K562 (cell line): ENCODE results near the gene CCDC15. TPM values are rescaled to one million over a fixed set of nuclear protein-coding genes. Genes with fewer than 3 reads are reported as not detected.
A peak's percentile ranks its signal among the peaks of the same experiment; 100 is the strongest.

ENCODE experiments used
- ATAC-seq: fragments of 200-7000 bp; cut with Tn5 transposase; 3 replicates; pipeline ENCODE4 v1.9.1; 2020; ENCODE audit warnings: moderate library complexity
- BruUV-seq: library from RNA; stranded (reverse); fragments of 400-500 nt; replicated peaks from 2 replicates; lab custom pipeline; 2021; lab: Mats Ljungman, UMichigan
- CTCF ChIA-PET: fragments of 300-600 bp; formaldehyde crosslinking; extraction: SDS; loops from one replicate; lab custom pipeline; 2021; ENCODE audit warnings: low intra/inter-chr PET ratio; lab: Yijun Ruan, JAX
- POLR2A ChIA-PET: fragments of 300-600, 350-650 bp; sonication (Branson Sonifier 250); formaldehyde crosslinking; extraction: SDS; loops from one replicate; lab custom pipeline; 2021; ENCODE audit warnings: antibody characterized with exemption, inconsistent platforms; lab: Yijun Ruan, JAX
- DNase-seq, 4 experiments: peaks; one replicate each; pipeline versions ENCODE4 v3.0.0 to v3.0.0-alpha.2; 2011 to 2018; ENCODE audit warnings: low spot score in 3 of 4, mixed read lengths in 3 of 4; ENCODE audit errors: extremely low read depth in 1 of 4
- FAIRE-seq: peaks from 2 replicates; lab custom pipeline; 2011; peaks lifted over from hg19 to GRCh38; lab: Jason Lieb, UNC
- H2AFZ ChIP-seq: 2 replicates; pipeline ENCODE4 v1.6.0; 2011; ENCODE audit warnings: low read depth, low read length, control low read depth, inconsistent platforms
- H3K27ac ChIP-seq: fragments of 200-600 bp; 3 replicates; pipeline ENCODE4 v1.8.0; 2011; ENCODE audit warnings: low read depth, mild to moderate bottlenecking, control low read depth, inconsistent platforms, low read length, moderate library complexity, mixed read lengths; ENCODE audit errors: extremely low read depth
- H3K27me3 ChIP-seq, 2 experiments: fragments of 300-600 bp in 1 of 2; 2 replicates in 1 of 2; 3 replicates in 1 of 2; pipeline versions ENCODE4 v1.6.0 to v1.8.0; 2011; ENCODE audit warnings: inconsistent platforms in 2 of 2, low read length in 2 of 2, mild to moderate bottlenecking in 1 of 2, mixed read lengths in 1 of 2, moderate library complexity in 1 of 2; ENCODE audit not compliant: control insufficient read depth in 2 of 2, insufficient read depth in 2 of 2
- H3K36me3 ChIP-seq: fragments of 300-600 bp; 3 replicates; pipeline ENCODE4 v1.8.0; 2011; ENCODE audit warnings: mild to moderate bottlenecking, low read length, inconsistent platforms; ENCODE audit not compliant: control insufficient read depth, insufficient read depth
- H3K4me1 ChIP-seq, 2 experiments: fragments of 200-600 bp in 1 of 2; replicated peaks in 1 of 2; 2 replicates in 1 of 2; 3 replicates in 1 of 2; pipeline versions ENCODE4 v1.5.1 to v1.8.0; 2011; ENCODE audit warnings: inconsistent platforms in 2 of 2, low read length in 2 of 2, mild to moderate bottlenecking in 1 of 2, mixed read lengths in 1 of 2, moderate library complexity in 1 of 2; ENCODE audit not compliant: control insufficient read depth in 2 of 2, insufficient read depth in 2 of 2
- H3K4me2 ChIP-seq: 2 replicates; pipeline ENCODE4 v1.6.1; 2011; ENCODE audit warnings: low read length, control low read depth, inconsistent platforms, mixed read lengths; ENCODE audit not compliant: insufficient read depth
- H3K4me3 ChIP-seq: fragments of 200-600 bp; sonication (generic), shearing (Covaris generic); 2 replicates; pipeline ENCODE4 v1.5.1; 2016; ENCODE audit warnings: control low read depth, inconsistent platforms
- H3K79me2 ChIP-seq: fragments of 200-600 bp; 3 replicates; pipeline ENCODE4 v1.8.0; 2011; ENCODE audit warnings: low read length, inconsistent platforms; ENCODE audit not compliant: control insufficient read depth, insufficient read depth
- H3K9ac ChIP-seq, 2 experiments: 2 replicates each; pipeline versions ENCODE4 v1.6.0 to v1.6.1; 2011; ENCODE audit warnings: low read depth in 2 of 2, low read length in 2 of 2, control low read depth in 1 of 2, inconsistent platforms in 1 of 2, mild to moderate bottlenecking in 1 of 2, mixed read lengths in 1 of 2; ENCODE audit not compliant: insufficient read depth in 1 of 2
- H3K9me1 ChIP-seq: one replicate; pipeline ENCODE4 v1.6.0; 2011; ENCODE audit warnings: inconsistent platforms, mild to moderate bottlenecking, low read length, moderate library complexity; ENCODE audit not compliant: control insufficient read depth, insufficient read depth
- H3K9me3 ChIP-seq: replicated peaks from 2 replicates; pipeline ENCODE4 v1.5.1; 2011; ENCODE audit warnings: low read depth, low read length, inconsistent platforms; ENCODE audit not compliant: control insufficient read depth, insufficient read depth
- H4K20me1 ChIP-seq: replicated peaks from 2 replicates; pipeline ENCODE4 v1.6.1; 2011; ENCODE audit warnings: low read length, inconsistent platforms, mixed read lengths; ENCODE audit not compliant: control insufficient read depth, insufficient read depth
- BHLHE40 ChIP-seq: IDR thresholded peaks from 2 replicates; pipeline ENCODE4 v1.6.1; 2011; ENCODE audit warnings: low read length, improper control_type of control experiment
- ETS1 ChIP-seq: conservative IDR thresholded peaks from 2 replicates; pipeline ENCODE4 v1.6.1; 2011; ENCODE audit warnings: low read depth, mild to moderate bottlenecking, low read length; ENCODE audit not compliant: control insufficient read depth
- NFIC ChIP-seq: fragments of 450-650 bp; IDR thresholded peaks from 2 replicates; pipeline ENCODE4 v1.6.1; 2017; ENCODE audit warnings: mild to moderate bottlenecking, inconsistent platforms
- PATZ1 ChIP-seq: fragments of 250-450 bp; sonication (Bioruptor Pico); IDR thresholded peaks from 2 replicates; pipeline ENCODE4 v1.5.0; 2020; ENCODE audit warnings: mild to moderate bottlenecking, borderline replicate concordance
- SMARCA4 ChIP-seq: fragments of 450-650 bp; IDR thresholded peaks from 2 replicates; pipeline ENCODE4 v1.6.1; 2016
- ZBTB34 ChIP-seq: fragments of 250-450 bp; sonication (Bioruptor Pico); IDR thresholded peaks from 2 replicates; pipeline ENCODE4 v1.8.0; 2021; ENCODE audit warnings: mild to moderate bottlenecking, moderate library complexity
- ZBTB43 ChIP-seq: sonication (generic); formaldehyde crosslinking; IDR thresholded peaks from 2 replicates; pipeline ENCODE4 v1.8.0; 2023; ENCODE audit warnings: mild to moderate bottlenecking, missing genetic modification reagents
- ZFX ChIP-seq: sonication (generic); formaldehyde crosslinking; IDR thresholded peaks from 2 replicates; pipeline ENCODE4 v1.8.0; 2022; ENCODE audit warnings: mild to moderate bottlenecking, missing genetic modification reagents, moderate library complexity
- ZNF174 ChIP-seq: fragments of 250-450 bp; sonication (Bioruptor Pico); IDR thresholded peaks from 2 replicates; pipeline ENCODE4 v1.4.0; 2020; ENCODE audit warnings: mild to moderate bottlenecking
- ZNF232 ChIP-seq: sonication (generic); formaldehyde crosslinking; IDR thresholded peaks from 2 replicates; pipeline ENCODE4 v1.8.0; 2022; ENCODE audit warnings: mild to moderate bottlenecking, missing genetic modification reagents
- ZNF589 ChIP-seq: fragments of 200-800 bp; sonication (Bioruptor generic); IDR thresholded peaks from 2 replicates; pipeline ENCODE4 v1.6.1; 2016; ENCODE audit warnings: low read depth, missing genetic modification characterization, missing compliant biosample characterization
- WGBS: fragments of 100-300 bp; shearing (Covaris generic); methylation state at CpG from one replicate; pipeline ENCODE4 v1.1.6; 2016; ENCODE audit warnings: low coverage, mixed read lengths; ENCODE audit not compliant: insufficient coverage; ENCODE audit errors: missing lambda C conversion rate; 5-methylcytosine and 5-hydroxymethylcytosine counted together
- in situ Hi-C: fragments of 300-500 bp; cut with MboI; formaldehyde crosslinking; loops from 4 replicates; pipeline ENCODE4 v1.15.0; 2018; ENCODE audit warnings: inconsistent platforms, mixed read lengths
- intact Hi-C: fragments of 100-400 bp; cut with micrococcal nuclease; formaldehyde crosslinking; loops from 2 replicates; pipeline ENCODE4 v1.14.2; 2022
- polyA plus RNA-seq, 8 experiments: library from polyadenylated mRNA; depleted of rRNA in 4 of 8; stranded (reverse) in 5 of 8; unstranded in 3 of 8; fragments of >200 nt; fragmentation: Nextera tagmentation in 2 of 8; fragmentation: Illumina TruSeq in 1 of 8; extraction: Ambion mirVana in 2 of 8; extraction: Trizol in 1 of 8; gene quantifications; 2 replicates each; pipeline versions ENCODE4 v1.2.1 to v1.2.3, GENCODE V29; 2011 to 2014; ENCODE audit warnings: inconsistent platforms in 1 of 8, missing spikeins in 1 of 8
- total RNA-seq, 7 experiments: library from RNA; depleted of rRNA in 6 of 7; stranded (reverse); fragments of >200 nt in 6 of 7; fragmentation: Illumina TruSeq in 2 of 7; extraction: Trizol in 2 of 7; gene quantifications; 2 replicates each; pipeline versions ENCODE4 v1.2.1 to v1.2.3, GENCODE V29; 2011 to 2021; ENCODE audit warnings: low replicate concordance in 1 of 7

Gene CCDC15
- total and polyA plus RNA-seq, 9 of the 15 experiments (the other 6 are each of a cell fraction or from before 2014, with no cell fraction given): 1.9 to 9.2 (median 3.9) TPM

GRCh38 chr11:125071846-125072217, 117.8 kb downstream of the CCDC15 start:
- Histone ChIP-seq H3K9ac (no peak overlapping the region), H3K79me2 (no peaks in the 10 kb centered on the region), H4K20me1 (no peaks in the 10 kb centered on the region), H3K36me3 (no peaks in the 10 kb centered on the region), H3K4me3 (no peak overlapping the region), H2AFZ (no peak overlapping the region), H3K4me1 (peaks cover 64 to 68% of the 10 kb centered on the region in 2 experiments), H3K9me1 (peaks cover 5% of the 10 kb centered on the region), H3K27ac (no peak overlapping the region), H3K9me3 (no peaks in the 10 kb centered on the region), H3K27me3 (no peaks in the 10 kb centered on the region), H3K4me2 (no peak overlapping the region)
- CTCF ChIA-PET: no interaction called here
- WGBS: 40% methylated on average over 6 of the region's 6 CpGs
- FAIRE-seq (no peak), DNase-seq (peak in 1 of 4 experiments; percentile 34), ATAC-seq (no peak)
- POLR2A ChIA-PET: no interaction called here
- intact Hi-C loops (no loop called here), in situ Hi-C loops (no loop called here)
- no peak for TF ChIP-seq PATZ1 (CRISPR knock-in tag)
- TF ChIP-seq ZBTB34 (CRISPR knock-in tag): no peak
- TF ChIP-seq BHLHE40: 0 out of 2 replicates have a peak, but pooled peaks have one; percentile 32
- TF ChIP-seq ZNF589 (CRISPR knock-in tag): no peak
- peak; percentile 62 for TF ChIP-seq NFIC
- no peak for TF ChIP-seq ZFX (CRISPR knock-in tag)
- TF ChIP-seq ZNF174: no peak
- TF ChIP-seq ZBTB43 (CRISPR knock-in tag): no peak
- TF ChIP-seq ZNF232 (CRISPR knock-in tag): no peak
- no peak for TF ChIP-seq SMARCA4
- no peak for TF ChIP-seq ETS1
- no TSS peak for BruUV-seq
